Spleen (tissue), 7 donors: ENCODE results near the gene UBE2I.

ENCODE experiments used
- CTCF ChIP-seq, 11 experiments: fragments of 200-600 bp in 7 of 11; fragments of 450-650 bp in 4 of 11; sonication (generic) in 4 of 11; IDR thresholded peaks in 8 of 11; conservative IDR thresholded peaks in 3 of 11; 1 replicate in 7 of 11; 2 replicates in 4 of 11; pipeline versions ENCODE4 v1.4.0 to v1.8.0; 2016 to 2021; ENCODE audit warnings: antibody characterized with exemption in 11 of 11, inconsistent platforms in 4 of 11, mild to moderate bottlenecking in 1 of 11
- POLR2AphosphoS5 ChIP-seq, 3 donors: sonication (generic); formaldehyde crosslinking; IDR thresholded peaks; one replicate each; pipeline ENCODE4 v1.5.1; 2017; ENCODE audit warnings: antibody characterized with exemption in 3 of 3
- donor health status: DM: no; HTN: no; CAD: no; lungs with moderate emphysema.
- donor health status: DM: no; HTN: no; CAD: no.
- donor health status: DM: no; HTN: no; CAD: no.

GRCh38 chr16:1347962-1348361, 38.5 kb downstream of the UBE2I start:
- no peak for TF ChIP-seq CTCF (IDR thresholded peaks at IDR 0.05 in 8 of 11, conservative IDR thresholded peaks at IDR 0.05 in 3 of 11)
- TF ChIP-seq POLR2AphosphoS5 (IDR thresholded peaks at IDR 0.05), result no peak
